CD4-positive, alpha-beta memory T cell (primary cell): ENCODE results near the gene TRMT112. TPM values are rescaled to one million over a fixed set of nuclear protein-coding genes. Genes with fewer than 3 reads are reported as not detected.

Experiments used
- CTCF ChIA-PET: fragments of 350-600 bp; sonication (Branson Sonifier 250); formaldehyde crosslinking; loops from one replicate; lab custom pipeline; 2021; ENCODE audit warnings: inconsistent platforms; ENCODE audit not compliant: partially characterized antibody; lab: Charles Lee
- POLR2A ChIA-PET: fragments of 350-600 bp; sonication (Branson Sonifier 250); formaldehyde crosslinking; loops from one replicate; lab custom pipeline; 2021; ENCODE audit not compliant: partially characterized antibody; lab: Charles Lee
- DNase-seq, 5 donors: peaks; one replicate each; pipeline versions ENCODE4 v3.0.0 to v3.0.0-alpha.2; 2020 to 2022; ENCODE audit warnings: mixed read lengths in 1 of 5
- H3K27ac ChIP-seq: one replicate; pipeline ENCODE4 v1.7.0; 2013; ENCODE audit warnings: low read depth, low read length
- H3K27me3 ChIP-seq: 2 replicates; pipeline ENCODE4 v1.7.0; 2013; ENCODE audit warnings: mild to moderate bottlenecking, low read length, moderate library complexity; ENCODE audit not compliant: insufficient read depth
- H3K36me3 ChIP-seq: 2 replicates; pipeline ENCODE4 v1.7.0; 2013; ENCODE audit warnings: mild to moderate bottlenecking, low read length, moderate library complexity; ENCODE audit not compliant: insufficient read depth
- H3K4me1 ChIP-seq: 2 replicates; pipeline ENCODE4 v1.7.0; 2013; ENCODE audit warnings: mild to moderate bottlenecking, low read length, moderate library complexity; ENCODE audit not compliant: insufficient read depth
- H3K4me3 ChIP-seq, 2 donors: one replicate each; pipeline ENCODE4 v1.7.0; 2013; ENCODE audit warnings: low read length in 2 of 2, mild to moderate bottlenecking in 1 of 2
- H3K9me3 ChIP-seq, 2 donors: one replicate each; pipeline ENCODE4 v1.7.0; 2013; ENCODE audit warnings: low read length in 2 of 2, control low read depth in 1 of 2; ENCODE audit not compliant: control insufficient read depth in 1 of 2
- H3K27ac Mint-ChIP-seq, 7 donors: one replicate each; pipeline ENCODE4 v1.8.0; 2020 to 2021; ENCODE audit warnings: mixed read lengths in 7 of 7, mild to moderate bottlenecking in 6 of 7, inconsistent platforms in 3 of 7, moderate library complexity in 3 of 7
- H3K27me3 Mint-ChIP-seq, 2 donors: one replicate each; pipeline ENCODE4 v1.8.0; 2020 to 2021; ENCODE audit warnings: mixed read lengths in 2 of 2
- H3K36me3 Mint-ChIP-seq, 2 donors: one replicate each; pipeline ENCODE4 v1.8.0; 2020 to 2021; ENCODE audit warnings: mixed read lengths in 2 of 2, inconsistent platforms in 1 of 2, mild to moderate bottlenecking in 1 of 2
- H3K4me1 Mint-ChIP-seq, 4 donors: one replicate each; pipeline ENCODE4 v1.8.0; 2020 to 2021; ENCODE audit warnings: mixed read lengths in 4 of 4, mild to moderate bottlenecking in 1 of 4
- H3K4me3 Mint-ChIP-seq, 8 donors: one replicate each; pipeline ENCODE4 v1.8.0; 2020 to 2021; ENCODE audit warnings: mixed read lengths in 8 of 8, mild to moderate bottlenecking in 7 of 8, moderate library complexity in 6 of 8, inconsistent platforms in 3 of 8
- H3K9me3 Mint-ChIP-seq, 8 donors: one replicate each; pipeline ENCODE4 v1.8.0; 2020 to 2021; ENCODE audit warnings: mixed read lengths in 8 of 8, mild to moderate bottlenecking in 5 of 8, inconsistent platforms in 3 of 8, moderate library complexity in 1 of 8
- intact Hi-C: fragments of 100-400 bp; cut with micrococcal nuclease; formaldehyde crosslinking; loops from one replicate; pipeline ENCODE4 v1.15.1; 2023
- polyA plus RNA-seq, 2 donors: library from polyadenylated mRNA; unstranded; fragments of 300-500 nt; fragmentation: Illumina TruSeq; gene quantifications; one replicate each; pipeline ENCODE4 v1.2.3, GENCODE V29; 2021
- total RNA-seq, 2 experiments: library from RNA; stranded (reverse); gene quantifications; one replicate each; pipeline ENCODE4 v1.2.3, GENCODE V29; 2021

Gene TRMT112
- total and polyA plus RNA-seq, 4 experiments from 2014 or later: 171 to 516 (median 294) TPM

- no peak for DNase-seq
- POLR2A ChIA-PET: interaction anchor here (2.5 to 2.6 kb wide), 2 partner anchors 11 to 90 kb away, joined by 6 to 8 read pairs; partner anchors contain the start of genes BAD and FERMT3
- Histone ChIP-seq H3K27ac (no peak overlapping the region), H3K4me3 (no peak overlapping the region), H3K4me1 (peaks cover 30% of the 10 kb centered on the region), H3K27me3 (peaks cover 61% of the 10 kb centered on the region), H3K9me3 (no peaks in the 10 kb centered on the region), H3K36me3 (no peaks in the 10 kb centered on the region)
- Mint-ChIP-seq H3K27me3 (peaks cover 49 to 52% of the 10 kb centered on the region in 2 donors), H3K36me3 (no peaks in the 10 kb centered on the region), H3K9me3 (no peaks in the 10 kb centered on the region), H3K4me3 (no peak overlapping the region), H3K4me1 (peaks cover 11 to 27% (median 19%) of the 10 kb centered on the region in 4 donors), H3K27ac (no peak overlapping the region)
- intact Hi-C loops: no loop called here
- CTCF ChIA-PET: interaction anchor here (0.9 kb wide), 1 partner anchor 9 kb away, joined by 5 read pairs; no protein-coding TSS in a partner anchor
These were observed 21.6 kb downstream of the TRMT112 start for GRCh38 chr11:64295760-64296159.

- CTCF ChIA-PET: interaction anchor here (0.9 kb wide), 1 partner anchor 10 kb away, joined by 5 read pairs; no protein-coding TSS in a partner anchor
- no peaks in the 10 kb centered on the region for H3K36me3 Mint-ChIP-seq
These were observed 22.6 kb downstream of the TRMT112 start for GRCh38 chr11:64294774-64295173.

GRCh38 chr11:64292460-64293254 lies 24.7 kb downstream of the TRMT112 start:
- H3K27ac Mint-ChIP-seq: peak overlapping the region in 1 of 7 donors; percentile 31
- ChIA-PET CTCF (interaction anchor here (1.1 to 1.6 kb wide), 3 partner anchors 8 to 86 kb away, joined by 3 to 7 read pairs (median 6); partner anchors contain the start of gene FERMT3), POLR2A (interaction anchor here (0.8 to 1.9 kb wide), 4 partner anchors 21 to 85 kb away, joined by 3 to 5 read pairs (median 4); no protein-coding TSS in a partner anchor)
- peak overlapping the region in 7 of 8 donors; percentile 22 to 77 (median 41) for H3K4me3 Mint-ChIP-seq
- H3K4me1 Mint-ChIP-seq: peaks cover 3 to 16% (median 7%) of the 10 kb centered on the region in 4 donors
- H3K9me3 Mint-ChIP-seq: no peaks in the 10 kb centered on the region
- peaks cover 39 to 44% of the 10 kb centered on the region in 2 donors for H3K27me3 Mint-ChIP-seq
- intact Hi-C loops: no loop called here
- H3K27ac ChIP-seq: no peak overlapping the region
- peaks cover 12% of the 10 kb centered on the region for H3K4me1 ChIP-seq
- H3K36me3 ChIP-seq: no peaks in the 10 kb centered on the region
- peaks cover 42% of the 10 kb centered on the region for H3K27me3 ChIP-seq
- H3K36me3 Mint-ChIP-seq: no peaks in the 10 kb centered on the region
- no peak for DNase-seq
- H3K4me3 ChIP-seq: peak overlapping the region in 1 of 2 donors; percentile 27
- H3K9me3 ChIP-seq: no peaks in the 10 kb centered on the region

More at GRCh38 chr11:64294774-64295173, 22.6 kb downstream of the TRMT112 start:
- Histone ChIP-seq H3K27ac (no peak overlapping the region), H3K27me3 (peaks cover 53% of the 10 kb centered on the region), H3K9me3 (no peaks in the 10 kb centered on the region), H3K4me1 (peaks cover 20% of the 10 kb centered on the region), H3K36me3 (no peaks in the 10 kb centered on the region), H3K4me3 (no peak overlapping the region)
- Mint-ChIP-seq H3K4me1 (peaks cover 7 to 23% (median 14%) of the 10 kb centered on the region in 4 donors), H3K27me3 (peaks cover 49 to 50% of the 10 kb centered on the region in 2 donors), H3K9me3 (no peaks in the 10 kb centered on the region), H3K27ac (no peak overlapping the region), H3K4me3 (no peak overlapping the region)
- POLR2A ChIA-PET: interaction anchor here (2.6 kb wide), 1 partner anchor 10 kb away, joined by 6 read pairs; the partner anchor contains the start of gene BAD
- no peak for DNase-seq
- intact Hi-C loops: no loop called here

- Histone ChIP-seq H3K4me3 (peak overlapping the region in 1 of 2 donors; percentile 27), H3K9me3 (no peaks in the 10 kb centered on the region), H3K36me3 (no peaks in the 10 kb centered on the region), H3K27me3 (peaks cover 40% of the 10 kb centered on the region), H3K4me1 (peaks cover 12% of the 10 kb centered on the region), H3K27ac (no peak overlapping the region)
- Mint-ChIP-seq H3K4me1 (peaks cover 4 to 14% (median 7%) of the 10 kb centered on the region in 4 donors), H3K27me3 (peaks cover 35 to 37% of the 10 kb centered on the region in 2 donors), H3K27ac (no peak overlapping the region), H3K36me3 (no peaks in the 10 kb centered on the region), H3K9me3 (no peaks in the 10 kb centered on the region), H3K4me3 (peak overlapping the region in 1 of 8 donors; percentile 77)
- ChIA-PET POLR2A (interaction anchor here (0.8 to 1.9 kb wide), 3 partner anchors 20 to 85 kb away, joined by 3 to 5 read pairs (median 5); no protein-coding TSS in a partner anchor), CTCF (interaction anchor here (1.6 kb wide), 2 partner anchors 9 to 12 kb away, joined by 6 to 7 read pairs; no protein-coding TSS in a partner anchor)
- intact Hi-C loops: no loop called here
- DNase-seq: peak in 1 of 5 donors; percentile 34
These were observed 25.5 kb downstream of the TRMT112 start for GRCh38 chr11:64291752-64292459.

GRCh38 chr11:64291262-64291751 lies 26.1 kb downstream of the TRMT112 start, which contains the start of gene KCNK4:
KCNK4 (plus strand) TSS chr11:64291302; CDS start chr11:64293019, 1,717 bp downstream.
- ChIA-PET POLR2A (no interaction called here), CTCF (interaction anchor here (1.6 kb wide), 1 partner anchor 10 kb away, joined by 7 read pairs; no protein-coding TSS in a partner anchor)
- Mint-ChIP-seq H3K4me1 (peaks cover 6 to 20% (median 12%) of the 10 kb centered on the region in 4 donors), H3K4me3 (peak within 1 kb of the TSS; percentile 43 to 80 (median 72)), H3K27ac (peak within 1 kb of the TSS in 2 of 7 donors; percentile 15 to 35), H3K36me3 (no peaks in the 10 kb centered on the region), H3K9me3 (no peaks in the 10 kb centered on the region), H3K27me3 (peaks cover 29 to 32% of the 10 kb centered on the region in 2 donors)
- Histone ChIP-seq H3K27me3 (peaks cover 35% of the 10 kb centered on the region), H3K4me1 (peaks cover 14% of the 10 kb centered on the region), H3K27ac (no peak within 1 kb of the TSS), H3K9me3 (no peaks in the 10 kb centered on the region), H3K36me3 (no peaks in the 10 kb centered on the region), H3K4me3 (peak within 1 kb of the TSS in 1 of 2 donors; percentile 27)
- intact Hi-C loops: no loop called here
- peak in 1 of 5 donors; percentile 24 for DNase-seq

GRCh38 chr11:64290352-64291261 lies 26.8 kb downstream of the TRMT112 start:
- H3K9me3 ChIP-seq: no peaks in the 10 kb centered on the region
- peaks cover 22 to 28% of the 10 kb centered on the region in 2 donors for H3K27me3 Mint-ChIP-seq
- intact Hi-C loops: no loop called here
- H3K27ac ChIP-seq: no peak overlapping the region
- H3K4me1 Mint-ChIP-seq: peaks cover 6 to 22% (median 13%) of the 10 kb centered on the region in 4 donors
- no peaks in the 10 kb centered on the region for H3K36me3 ChIP-seq
- H3K4me1 ChIP-seq: peaks cover 19% of the 10 kb centered on the region
- peak overlapping the region; percentile 43 to 80 (median 72) for H3K4me3 Mint-ChIP-seq
- H3K36me3 Mint-ChIP-seq: no peaks in the 10 kb centered on the region
- peak overlapping the region in 2 of 7 donors; percentile 15 to 35 for H3K27ac Mint-ChIP-seq
- H3K4me3 ChIP-seq: no peak overlapping the region
- ChIA-PET POLR2A (interaction anchor here (1.4 to 8.6 kb wide), 2 partner anchors 13 to 84 kb away, joined by 3 to 81 read pairs; partner anchors contain the start of genes CATSPERZ, ESRRA and FERMT3), CTCF (interaction anchor here (0.7 to 2.6 kb wide), 3 partner anchors 10 to 86 kb away, joined by 3 to 12 read pairs (median 10); partner anchors contain the start of gene CATSPERZ)
- H3K27me3 ChIP-seq: peaks cover 32% of the 10 kb centered on the region
- H3K9me3 Mint-ChIP-seq: no peaks in the 10 kb centered on the region
- peak in 1 of 5 donors; percentile 32 for DNase-seq
